Muscle of leg (tissue), 16 donors: ENCODE results near the gene PYGO2. TPM values are rescaled to one million over a fixed set of nuclear protein-coding genes. Genes with fewer than 3 reads are reported as not detected.
A peak's percentile ranks its signal among the peaks of the same experiment; 100 is the strongest.

Experiments
- DNase-seq: peaks from one replicate; pipeline ENCODE4 v3.0.0; 2013
- H3K27ac ChIP-seq: one replicate; pipeline ENCODE4 v1.5.1; 2013; ENCODE audit warnings: mild to moderate bottlenecking, low read length, control low read depth
- H3K27me3 ChIP-seq: one replicate; pipeline ENCODE4 v1.6.1; 2013; ENCODE audit warnings: low read length; ENCODE audit not compliant: control insufficient read depth, insufficient read depth
- H3K36me3 ChIP-seq: one replicate; pipeline ENCODE4 v1.6.1; 2013; ENCODE audit warnings: low read length; ENCODE audit not compliant: control insufficient read depth, insufficient read depth
- H3K4me1 ChIP-seq: one replicate; pipeline ENCODE4 v1.6.1; 2013; ENCODE audit warnings: low read length; ENCODE audit not compliant: control insufficient read depth, insufficient read depth
- H3K4me3 ChIP-seq: one replicate; pipeline ENCODE4 v1.5.1; 2013; ENCODE audit warnings: low read length, control low read depth
- H3K9me3 ChIP-seq: replicated peaks from 2 replicates; pipeline ENCODE4 v1.6.1; 2013; ENCODE audit warnings: low read depth, low read length; ENCODE audit not compliant: control insufficient read depth
- WGBS: methylation state at CpG from one replicate; pipeline ENCODE4 v1.1.5; 2013; ENCODE audit warnings: missing lambda C conversion rate; ENCODE audit not compliant: insufficient coverage; 5-methylcytosine and 5-hydroxymethylcytosine counted together
- long read RNA-seq, 11 donors: transcript quantifications; one replicate each; lab custom pipeline, GENCODE V29; 2026
- polyA plus RNA-seq, 8 donors: library from polyadenylated mRNA; unstranded; fragments of 120-200 nt; gene quantifications; one replicate each; pipeline versions ENCODE4 v1.2.1 to v1.2.3, GENCODE V29; 2013; ENCODE audit warnings: inconsistent platforms in 1 of 8, low replicate concordance in 1 of 8; ENCODE audit not compliant: insufficient read length in 8 of 8, insufficient read depth in 1 of 8
- total RNA-seq: library from RNA; stranded (reverse); fragments of 120-200 nt; gene quantifications from one replicate; pipeline ENCODE4 v1.2.4, GENCODE V29; 2013

The PYGO2 gene, protein sequence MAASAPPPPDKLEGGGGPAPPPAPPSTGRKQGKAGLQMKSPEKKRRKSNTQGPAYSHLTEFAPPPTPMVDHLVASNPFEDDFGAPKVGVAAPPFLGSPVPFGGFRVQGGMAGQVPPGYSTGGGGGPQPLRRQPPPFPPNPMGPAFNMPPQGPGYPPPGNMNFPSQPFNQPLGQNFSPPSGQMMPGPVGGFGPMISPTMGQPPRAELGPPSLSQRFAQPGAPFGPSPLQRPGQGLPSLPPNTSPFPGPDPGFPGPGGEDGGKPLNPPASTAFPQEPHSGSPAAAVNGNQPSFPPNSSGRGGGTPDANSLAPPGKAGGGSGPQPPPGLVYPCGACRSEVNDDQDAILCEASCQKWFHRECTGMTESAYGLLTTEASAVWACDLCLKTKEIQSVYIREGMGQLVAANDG
- total RNA-seq (17.1 TPM), polyA plus RNA-seq (10 to 100 TPM; 27.1 to 32.1 (median 29.6) TPM)
- long read RNA-seq, donor 1, transcript PYGO2-202 (3 exons, 3,146 nt): major isoform, 9 of 9 reads
- long read RNA-seq, donor 1, partial matches to known transcripts: 0 of 9 reads
- long read RNA-seq, donor 1, other reads (novel, unspliced or antisense): 0 of 9 reads
- long read RNA-seq, donor 2, partial matches to known transcripts: 0 of 2 reads
- long read RNA-seq, donor 2, other reads (novel, unspliced or antisense): 0 of 2 reads
- long read RNA-seq, donor 3, transcript PYGO2-202 (3 exons, 3,146 nt): major isoform, 13 of 13 reads
- long read RNA-seq, donor 3, partial matches to known transcripts: 0 of 13 reads
- long read RNA-seq, donor 3, other reads (novel, unspliced or antisense): 0 of 13 reads
- long read RNA-seq, donor 4, transcript PYGO2-202 (3 exons, 3,146 nt): major isoform, 11 of 11 reads
- long read RNA-seq, donor 4, partial matches to known transcripts: 0 of 11 reads
- long read RNA-seq, donor 4, other reads (novel, unspliced or antisense): 0 of 11 reads
- long read RNA-seq, donor 5, transcript PYGO2-202 (3 exons, 3,146 nt): major isoform, 31 of 36 reads
- long read RNA-seq, donor 5, partial matches to known transcripts: 5 of 36 reads
- long read RNA-seq, donor 5, other reads (novel, unspliced or antisense): 0 of 36 reads
- long read RNA-seq, donor 6, transcript PYGO2-202 (3 exons, 3,146 nt): major isoform, 18 of 33 reads
- long read RNA-seq, donor 6, partial matches to known transcripts: 15 of 33 reads
- long read RNA-seq, donor 6, other reads (novel, unspliced or antisense): 0 of 33 reads
- long read RNA-seq, donor 7, transcript PYGO2-202 (3 exons, 3,146 nt): major isoform, 17 of 17 reads
- long read RNA-seq, donor 7, partial matches to known transcripts: 0 of 17 reads
- long read RNA-seq, donor 7, other reads (novel, unspliced or antisense): 0 of 17 reads
- long read RNA-seq, donor 8, transcript PYGO2-202 (3 exons, 3,146 nt): major isoform, 6 of 6 reads
- long read RNA-seq, donor 8, partial matches to known transcripts: 0 of 6 reads
- long read RNA-seq, donor 8, other reads (novel, unspliced or antisense): 0 of 6 reads
- long read RNA-seq, donor 9, transcript PYGO2-202 (3 exons, 3,146 nt): major isoform, 11 of 11 reads
- long read RNA-seq, donor 9, partial matches to known transcripts: 0 of 11 reads
- long read RNA-seq, donor 9, other reads (novel, unspliced or antisense): 0 of 11 reads
- long read RNA-seq, donor 10, transcript PYGO2-202 (3 exons, 3,146 nt): major isoform, 19 of 19 reads
- long read RNA-seq, donor 10, partial matches to known transcripts: 0 of 19 reads
- long read RNA-seq, donor 10, other reads (novel, unspliced or antisense): 0 of 19 reads
- long read RNA-seq, donor 11, transcript PYGO2-202 (3 exons, 3,146 nt): major isoform, 13 of 13 reads
- long read RNA-seq, donor 11, partial matches to known transcripts: 0 of 13 reads
- long read RNA-seq, donor 11, other reads (novel, unspliced or antisense): 0 of 13 reads

DNA sequence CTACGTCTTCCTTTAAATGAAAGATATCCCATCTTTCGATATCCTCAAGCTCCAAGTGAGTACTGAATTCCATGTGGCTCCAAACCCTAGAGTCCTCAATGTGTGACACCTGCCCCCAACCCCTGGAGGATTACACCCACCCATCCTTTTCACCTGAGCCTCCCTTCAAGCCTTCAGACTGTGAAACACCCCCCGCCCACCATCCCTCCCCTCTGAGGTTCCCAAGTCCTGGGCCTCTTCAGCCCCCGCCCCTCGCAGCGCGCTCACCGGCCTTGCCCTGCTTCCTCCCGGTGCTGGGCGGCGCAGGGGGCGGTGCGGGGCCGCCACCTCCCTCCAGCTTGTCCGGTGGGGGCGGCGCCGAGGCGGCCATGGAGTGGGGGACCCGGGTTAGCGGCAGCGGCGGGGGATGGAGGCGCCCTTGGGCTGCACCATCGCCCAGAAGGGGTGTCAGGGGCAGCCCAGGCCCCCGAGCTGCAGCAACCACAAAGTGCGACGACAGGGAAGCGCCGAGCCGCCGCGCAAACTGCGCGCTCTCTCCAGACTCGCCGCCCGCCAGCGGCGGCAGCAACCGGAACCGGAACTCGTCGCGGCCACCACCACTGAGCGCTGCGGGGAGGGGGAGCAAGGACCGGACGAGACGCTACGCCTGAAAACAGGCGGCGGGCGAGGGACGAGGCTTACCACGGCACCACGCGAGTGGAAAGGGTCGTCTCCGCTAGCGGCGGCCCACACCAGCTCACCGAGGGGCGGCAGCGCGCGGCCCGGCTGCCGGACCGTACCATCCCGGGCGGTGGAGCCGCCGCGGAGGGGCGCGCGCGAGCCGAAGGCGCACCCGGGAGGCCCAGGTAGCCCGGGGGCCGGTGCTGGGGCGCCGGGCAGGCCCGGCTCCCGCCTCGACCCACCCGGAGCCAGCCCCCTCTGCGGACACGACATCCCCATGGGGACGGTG is at the start of gene PYGO2:
Gene PYGO2 (minus strand): TSS at position 576 of the 949 bp plus-strand sequence. CDS start 206 bp downstream, at position 370.
- Histone ChIP-seq H3K9me3 (no peaks in the 10 kb centered on the region), H3K27me3 (no peaks in the 10 kb centered on the region), H3K4me3 (peak within 1 kb of the TSS; percentile 85), H3K4me1 (peaks cover 44% of the 10 kb centered on the region), H3K27ac (peak within 1 kb of the TSS; percentile 95), H3K36me3 (peaks cover 60% of the 10 kb centered on the region)
- WGBS: under 1% methylated on average over 81 of the region's 93 CpGs
- peak; percentile 88 for DNase-seq

DNA sequence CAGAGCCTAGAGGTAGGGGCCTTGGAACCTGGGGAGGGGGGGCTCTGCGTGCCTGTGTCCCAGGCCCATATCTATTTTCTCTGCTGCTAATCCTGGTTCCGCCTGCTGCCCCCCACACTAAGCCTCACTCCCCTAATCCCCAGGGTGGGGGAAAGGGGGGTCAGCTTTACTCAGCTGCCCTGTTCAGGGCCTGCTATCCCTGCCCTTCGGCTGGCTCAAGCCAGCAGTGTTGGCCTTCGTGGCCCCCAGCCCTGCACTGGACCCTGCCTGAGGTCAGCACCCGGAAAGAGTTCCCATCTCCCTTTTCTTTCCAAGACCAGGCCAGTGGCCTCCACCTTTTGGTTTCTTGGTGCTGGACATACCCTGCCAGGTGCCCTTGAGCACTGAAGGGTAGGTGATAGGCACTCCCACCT is 49.4 kb upstream of the PYGO2 start:
- Histone ChIP-seq H3K27me3 (no peaks in the 10 kb centered on the region), H3K9me3 (no peaks in the 10 kb centered on the region), H3K4me3 (no peak overlapping the region), H3K36me3 (peaks cover 4% of the 10 kb centered on the region), H3K4me1 (peaks cover 52% of the 10 kb centered on the region), H3K27ac (no peak overlapping the region)
- DNase-seq: no peak
- WGBS: 69% methylated on average over 3 of the region's 5 CpGs

DNA sequence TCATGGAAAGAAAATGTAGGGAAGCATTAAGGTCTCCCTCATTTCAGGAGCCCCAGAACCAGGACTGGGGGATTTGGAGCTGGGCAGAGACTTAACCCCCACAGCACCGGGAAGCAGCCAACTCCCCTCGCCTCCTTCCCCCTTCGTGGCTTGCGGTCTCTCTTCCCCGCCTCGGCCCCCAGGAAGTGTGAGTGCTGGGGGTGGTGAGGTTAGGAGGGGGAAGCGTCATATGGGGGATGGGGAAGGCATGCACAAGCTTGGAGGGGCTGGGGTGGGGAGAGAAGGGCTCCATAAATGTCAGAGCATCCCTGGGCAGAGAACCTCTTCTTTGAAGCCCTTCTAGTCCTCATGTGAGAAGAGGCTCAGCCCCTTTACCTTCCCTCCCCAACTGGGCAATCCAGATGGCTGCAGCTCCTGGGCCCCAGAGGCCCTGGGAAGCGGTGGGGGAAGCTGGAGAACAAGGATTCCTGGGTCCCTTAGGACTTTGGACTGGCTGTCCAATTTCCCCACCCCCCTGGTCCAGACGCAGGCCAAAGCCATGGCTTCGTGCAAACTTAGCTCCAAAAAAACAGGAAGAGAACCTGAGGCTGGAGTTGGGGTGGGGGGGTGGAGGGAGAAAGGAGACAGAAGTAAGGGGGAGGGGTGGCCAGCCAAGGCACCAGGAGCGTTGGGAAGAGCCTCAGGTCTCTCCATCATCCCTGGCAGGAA is 48.8 kb upstream of the PYGO2 start:
- H3K27me3 ChIP-seq: no peaks in the 10 kb centered on the region
- no CpG with 5 or more reads among the region's 11 CpGs for WGBS
- no peak for DNase-seq
- H3K36me3 ChIP-seq: peaks cover 4% of the 10 kb centered on the region
- H3K4me3 ChIP-seq: no peak overlapping the region
- H3K27ac ChIP-seq: no peak overlapping the region
- H3K9me3 ChIP-seq: no peaks in the 10 kb centered on the region
- peaks cover 58% of the 10 kb centered on the region for H3K4me1 ChIP-seq

DNA sequence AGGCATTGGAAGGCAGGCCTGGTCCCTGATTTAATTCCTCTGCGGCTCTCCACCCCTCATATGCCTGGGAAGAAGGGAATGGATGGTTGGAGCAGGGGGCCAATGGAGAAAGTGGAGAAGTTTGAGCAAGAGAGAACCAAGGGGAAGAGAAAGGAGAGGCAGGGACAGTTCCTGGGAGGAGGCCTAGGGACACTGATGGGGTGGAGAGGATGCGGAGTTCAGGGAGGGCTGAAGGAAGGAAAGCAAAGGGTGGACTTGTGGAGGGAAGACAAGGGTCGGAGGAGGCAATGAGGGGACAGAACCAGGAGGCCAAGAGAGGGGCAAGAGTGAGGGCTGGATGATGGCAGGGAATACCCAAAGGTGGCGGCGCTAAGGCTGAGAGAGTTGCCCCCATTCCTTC is 48.2 kb upstream of the PYGO2 start:
- no peak for DNase-seq
- 83% methylated on average over 2 of the region's 5 CpGs for WGBS
- Histone ChIP-seq H3K4me1 (peaks cover 63% of the 10 kb centered on the region), H3K27ac (no peak overlapping the region), H3K4me3 (no peak overlapping the region), H3K9me3 (no peaks in the 10 kb centered on the region), H3K27me3 (no peaks in the 10 kb centered on the region), H3K36me3 (peaks cover 4% of the 10 kb centered on the region)

DNA sequence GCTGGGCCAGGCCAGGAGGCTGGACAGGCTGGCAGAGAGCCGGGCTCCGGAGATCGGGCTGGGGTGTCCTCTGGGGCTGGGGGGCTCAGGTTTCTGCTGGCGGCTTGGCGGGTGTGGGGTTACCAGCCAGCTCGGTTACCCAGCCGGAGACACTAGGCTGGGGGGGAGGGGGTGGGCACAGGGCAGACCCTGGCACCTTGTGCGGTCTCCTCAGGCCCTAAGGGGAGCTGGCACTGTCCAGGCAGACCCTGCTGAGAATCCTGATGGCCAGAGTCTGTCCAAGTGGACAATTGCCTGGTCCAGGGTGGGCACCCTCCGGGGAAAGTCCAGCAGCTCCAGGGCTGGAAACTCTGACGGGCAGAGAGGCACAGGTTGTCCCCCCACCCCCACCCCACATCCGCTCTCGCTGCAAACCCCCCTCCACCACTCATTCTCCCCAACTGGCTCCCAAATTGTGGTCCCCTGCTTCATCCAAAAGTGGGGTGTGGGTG is 47.7 kb upstream of the PYGO2 start:
- no peak overlapping the region for H3K27ac ChIP-seq
- H3K9me3 ChIP-seq: no peaks in the 10 kb centered on the region

DNA sequence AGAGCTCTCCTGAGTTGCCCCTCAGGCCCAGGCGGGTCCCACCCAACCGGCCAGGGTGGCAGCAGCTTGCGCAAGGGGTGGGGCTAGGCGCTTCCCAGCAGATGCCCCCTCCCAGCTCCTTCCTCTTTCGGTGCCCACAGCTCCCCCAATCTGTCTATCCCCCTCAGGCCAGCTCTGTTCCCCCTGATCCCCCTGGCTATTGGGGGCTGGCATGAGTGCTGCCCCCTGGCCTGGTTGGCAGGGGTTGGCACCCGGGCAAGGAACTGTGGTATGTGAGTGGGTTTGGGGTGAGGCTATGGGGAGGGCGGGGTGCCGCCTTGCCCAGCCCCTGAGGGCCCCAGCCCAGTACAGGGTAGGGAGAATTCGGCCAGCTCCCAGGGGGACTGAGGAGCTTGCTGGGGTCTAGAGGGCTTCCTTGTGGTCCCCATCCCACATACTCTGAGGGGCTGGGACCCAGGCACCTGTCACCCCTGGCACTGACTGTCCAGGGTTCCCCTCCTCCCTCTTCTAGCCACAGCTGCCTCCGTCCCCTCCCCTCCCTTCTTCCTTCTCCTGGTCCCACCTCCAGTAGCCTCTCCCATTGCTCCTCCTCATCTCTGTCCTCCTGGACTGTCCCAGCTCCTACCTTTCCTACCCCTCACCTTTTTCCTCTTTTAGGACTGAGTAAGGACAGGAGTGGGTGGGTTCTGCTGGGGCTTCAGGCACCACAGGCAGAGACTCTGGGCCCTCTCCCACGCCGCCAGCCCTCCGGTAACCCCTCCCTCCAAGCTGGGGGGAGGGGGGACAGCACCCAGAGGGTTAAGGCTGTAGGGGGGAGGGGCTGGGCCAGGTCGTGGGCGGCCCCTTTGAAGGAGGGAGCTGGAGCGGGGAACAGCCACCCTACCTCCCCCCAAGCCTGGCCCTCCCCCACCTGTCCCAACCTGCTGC is 46.7 kb upstream of the PYGO2 start:
- H3K4me1 ChIP-seq: peaks cover 76% of the 10 kb centered on the region
- H3K27ac ChIP-seq: no peak overlapping the region
- no peaks in the 10 kb centered on the region for H3K9me3 ChIP-seq
- H3K27me3 ChIP-seq: no peaks in the 10 kb centered on the region
- 60% methylated on average over 7 of the region's 16 CpGs for WGBS
- no peak for DNase-seq
- peak overlapping the region; percentile 15 for H3K4me3 ChIP-seq
- no peaks in the 10 kb centered on the region for H3K36me3 ChIP-seq

More for the DNA sequence above, 47.7 kb upstream of the PYGO2 start:
- peaks cover 67% of the 10 kb centered on the region for H3K4me1 ChIP-seq
- 74% methylated on average over 8 of the region's 12 CpGs for WGBS
- no peak overlapping the region for H3K4me3 ChIP-seq
- peaks cover 4% of the 10 kb centered on the region for H3K36me3 ChIP-seq
- no peak for DNase-seq
- H3K27me3 ChIP-seq: no peaks in the 10 kb centered on the region

DNA sequence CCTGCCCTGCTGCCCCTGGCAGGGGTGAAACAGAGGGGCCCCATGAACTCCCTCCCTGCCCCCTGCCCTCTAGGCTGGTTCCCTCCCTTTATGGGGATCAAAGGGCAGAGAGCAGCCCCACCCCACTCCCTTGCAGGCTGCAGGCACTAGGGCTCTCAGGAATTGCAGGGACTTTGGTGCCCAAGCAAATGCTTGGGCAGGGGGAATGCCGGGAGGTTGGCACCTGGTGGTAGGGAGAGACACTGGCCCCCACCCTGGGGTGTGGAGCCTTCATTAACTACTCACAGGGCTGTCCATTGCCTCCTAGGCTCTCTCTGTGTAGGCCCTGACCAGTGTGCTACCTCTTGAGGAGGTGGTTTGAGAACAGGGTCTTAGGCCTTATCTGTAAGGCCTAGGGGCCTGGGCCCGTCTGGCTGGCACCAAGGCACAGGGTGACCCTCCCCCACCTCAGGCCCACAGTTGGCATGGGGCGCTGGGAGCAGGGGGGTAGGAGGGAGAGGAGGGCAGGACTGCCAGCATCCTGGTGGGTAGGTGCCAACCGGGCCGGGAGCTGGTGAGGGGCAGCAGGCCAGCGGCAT is 45.8 kb upstream of the PYGO2 start:
- WGBS: 73% methylated on average over 4 of the region's 6 CpGs
- DNase-seq: no peak
- no peaks in the 10 kb centered on the region for H3K9me3 ChIP-seq
- H3K27me3 ChIP-seq: no peaks in the 10 kb centered on the region
- H3K27ac ChIP-seq: no peak overlapping the region
- H3K4me1 ChIP-seq: peaks cover 77% of the 10 kb centered on the region
- no peaks in the 10 kb centered on the region for H3K36me3 ChIP-seq
- no peak overlapping the region for H3K4me3 ChIP-seq
